Spleen (tissue), 7 donors: ENCODE measurements around the gene C11orf86.
"Not testable (repeated sequence)": the region's sequence is repeated elsewhere in the genome, so short reads cannot be mapped to it uniquely, and the experiment has no call there.

Source experiments
- CTCF ChIP-seq, 11 experiments: fragments of 200-600 bp in 7 of 11; fragments of 450-650 bp in 4 of 11; sonication (generic) in 4 of 11; IDR thresholded peaks in 8 of 11; conservative IDR thresholded peaks in 3 of 11; 1 replicate in 7 of 11; 2 replicates in 4 of 11; pipeline versions ENCODE4 v1.4.0 to v1.8.0; 2016 to 2021; ENCODE audit warnings: antibody characterized with exemption in 11 of 11, inconsistent platforms in 4 of 11, mild to moderate bottlenecking in 1 of 11
- POLR2A ChIP-seq, 3 donors: fragments of 450-650 bp; IDR thresholded peaks; one replicate each; pipeline ENCODE4 v1.5.1; 2017; ENCODE audit warnings: antibody characterized with exemption in 3 of 3, mild to moderate bottlenecking in 1 of 3
- POLR2AphosphoS5 ChIP-seq, 3 donors: sonication (generic); formaldehyde crosslinking; IDR thresholded peaks; one replicate each; pipeline ENCODE4 v1.5.1; 2017; ENCODE audit warnings: antibody characterized with exemption in 3 of 3
- donor health status: DM: no; HTN: no; CAD: no; lungs with moderate emphysema.
- donor health status: DM: no; HTN: no; CAD: no.
- donor health status: DM: no; HTN: no; CAD: no.

DNA sequence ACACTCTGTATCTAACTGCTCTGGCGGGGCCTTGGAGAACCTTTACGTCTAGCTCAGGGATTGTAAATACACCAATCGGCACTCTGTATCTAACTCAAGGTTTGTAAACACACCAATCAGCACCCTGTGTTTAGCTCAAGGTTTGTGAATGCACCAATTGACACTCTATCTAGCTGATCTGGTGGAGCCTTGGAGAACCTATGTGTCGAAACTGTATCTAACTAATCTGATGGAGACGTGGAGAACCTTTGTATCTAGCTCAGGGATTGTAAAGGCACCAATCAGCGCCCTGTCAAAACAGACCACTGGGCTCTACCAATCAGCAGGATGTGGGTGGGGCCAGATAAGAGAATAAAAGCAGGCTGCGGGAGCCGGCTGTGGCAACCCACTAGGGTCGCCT, 14.3 kb downstream of the C11orf86 start:
- TF ChIP-seq POLR2A (IDR thresholded peaks at IDR 0.05); CTCF (IDR thresholded peaks at IDR 0.05 in 8 of 11, conservative IDR thresholded peaks at IDR 0.05 in 3 of 11); POLR2AphosphoS5 (IDR thresholded peaks at IDR 0.05): not testable (repeated sequence)
